Measurements from ENCODE around the gene DCLK1.

DCLK1 gene

DNA sequence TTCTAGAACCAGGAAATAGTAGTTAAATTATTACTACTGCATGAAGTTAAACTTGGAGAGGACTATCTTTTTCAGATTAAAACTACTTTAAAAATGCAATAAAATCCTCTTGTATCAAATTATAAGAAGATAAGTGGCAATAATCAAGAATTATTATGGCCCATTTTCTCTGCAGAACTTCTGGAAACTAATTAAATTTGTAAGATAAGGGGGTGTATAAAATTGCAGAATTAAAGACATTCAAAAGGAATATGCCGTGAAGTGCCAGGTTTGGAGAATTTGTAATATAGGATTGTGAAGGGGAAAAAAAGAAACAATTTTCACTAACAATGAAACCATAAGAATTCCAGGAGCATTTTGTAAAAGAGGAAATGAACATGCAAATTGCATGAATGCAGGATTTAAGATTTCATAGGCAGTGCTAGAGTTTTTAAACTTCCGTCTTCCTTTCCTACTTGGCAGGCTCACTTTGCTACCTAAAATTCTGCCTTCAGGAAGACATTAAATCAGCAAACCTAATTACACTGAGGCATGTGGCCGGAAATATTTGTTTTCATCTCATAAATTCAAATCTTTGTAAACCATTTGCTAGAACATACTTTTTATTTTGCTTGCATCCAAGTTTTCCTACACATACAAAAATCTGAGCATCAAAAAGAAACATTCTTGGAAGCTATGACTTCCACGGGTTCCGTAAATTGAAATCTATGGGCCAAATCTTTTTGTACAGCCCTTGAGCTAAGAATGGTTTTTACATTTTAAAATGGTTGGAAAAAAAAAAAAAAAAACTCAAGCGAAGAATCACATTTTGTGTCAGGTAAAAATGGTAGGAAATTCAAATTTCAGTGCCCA lies 166.9 kb downstream of the DCLK1 start:
- Histone ChIP-seq H3K9me3 (ENCODE audit: insufficient read depth, low read depth, low read length) (no peaks in the 10 kb centered on the region), H3K4me2 (ENCODE audit: low read depth, low read length, poor library complexity, severe bottlenecking) (no peak overlapping the region), H2AFZ (ENCODE audit: low read length) (no peak overlapping the region), H3K9ac (ENCODE audit: low read depth, low read length, poor library complexity, severe bottlenecking) (no peak overlapping the region), H3K27me3 (ENCODE audit: insufficient read depth, low read length, poor library complexity, severe bottlenecking) (no peaks in the 10 kb centered on the region), H3K4me3 (ENCODE audit: low read length, poor library complexity, severe bottlenecking) (no peak overlapping the region), H3K79me2 (ENCODE audit: insufficient read depth, low read length) (no peaks in the 10 kb centered on the region), H3K36me3 (ENCODE audit: insufficient read depth, low read length) (no peaks in the 10 kb centered on the region), H4K20me1 (ENCODE audit: insufficient read depth, low read length, poor library complexity, severe bottlenecking) (no peaks in the 10 kb centered on the region), H3K9me2 (replicated peaks; ENCODE audit: low read depth, low read length) (no peaks in the 10 kb centered on the region), H3K4me1 (ENCODE audit: insufficient read depth, low read length, poor library complexity, severe bottlenecking) (no peaks in the 10 kb centered on the region), H3F3A (ENCODE audit: low read depth) (no peaks in the 10 kb centered on the region)
- no peak for TF ChIP-seq EZH2phosphoT487 (IDR thresholded peaks at IDR 0.05; ENCODE audit: borderline replicate concordance)
- TF ChIP-seq, protein P1, sequence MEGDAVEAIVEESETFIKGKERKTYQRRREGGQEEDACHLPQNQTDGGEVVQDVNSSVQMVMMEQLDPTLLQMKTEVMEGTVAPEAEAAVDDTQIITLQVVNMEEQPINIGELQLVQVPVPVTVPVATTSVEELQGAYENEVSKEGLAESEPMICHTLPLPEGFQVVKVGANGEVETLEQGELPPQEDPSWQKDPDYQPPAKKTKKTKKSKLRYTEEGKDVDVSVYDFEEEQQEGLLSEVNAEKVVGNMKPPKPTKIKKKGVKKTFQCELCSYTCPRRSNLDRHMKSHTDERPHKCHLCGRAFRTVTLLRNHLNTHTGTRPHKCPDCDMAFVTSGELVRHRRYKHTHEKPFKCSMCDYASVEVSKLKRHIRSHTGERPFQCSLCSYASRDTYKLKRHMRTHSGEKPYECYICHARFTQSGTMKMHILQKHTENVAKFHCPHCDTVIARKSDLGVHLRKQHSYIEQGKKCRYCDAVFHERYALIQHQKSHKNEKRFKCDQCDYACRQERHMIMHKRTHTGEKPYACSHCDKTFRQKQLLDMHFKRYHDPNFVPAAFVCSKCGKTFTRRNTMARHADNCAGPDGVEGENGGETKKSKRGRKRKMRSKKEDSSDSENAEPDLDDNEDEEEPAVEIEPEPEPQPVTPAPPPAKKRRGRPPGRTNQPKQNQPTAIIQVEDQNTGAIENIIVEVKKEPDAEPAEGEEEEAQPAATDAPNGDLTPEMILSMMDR (conservative IDR thresholded peaks at IDR 0.05; ENCODE audit: low read length), result no peak

DNA sequence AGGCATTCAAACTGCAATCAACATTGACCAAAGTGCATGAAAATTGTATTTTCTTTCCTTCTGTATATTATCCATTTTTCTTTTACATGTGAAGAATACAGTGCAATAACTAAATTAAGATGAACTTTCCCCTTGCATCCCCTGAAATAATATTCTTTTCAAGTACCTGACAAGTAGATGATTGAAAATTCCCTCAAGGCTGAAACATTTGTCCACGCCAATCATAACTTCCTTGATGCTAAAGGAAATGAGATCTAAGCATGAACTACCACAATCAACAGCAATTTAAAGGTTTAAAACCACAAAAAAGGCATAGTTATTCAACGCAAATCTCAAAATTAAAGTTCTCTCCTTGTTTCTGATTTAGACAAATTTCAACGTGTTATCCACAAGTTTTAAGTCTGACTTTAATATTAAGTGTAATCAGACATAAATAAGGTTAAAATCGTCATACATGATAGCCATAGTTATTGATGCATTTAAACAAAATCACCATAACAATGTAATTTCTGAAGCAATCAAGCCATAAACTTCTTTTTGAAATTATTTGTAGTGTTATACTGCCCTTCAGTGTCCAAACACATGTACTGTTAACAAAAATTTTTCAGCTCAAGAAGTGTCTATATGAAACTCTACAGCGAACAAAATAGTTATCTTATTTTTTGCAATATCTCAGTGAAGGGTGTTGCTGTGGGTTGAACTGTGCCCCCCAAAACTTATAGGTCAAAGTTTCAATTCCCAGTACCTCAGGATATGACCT lies 169.5 kb downstream of the DCLK1 start:
- H2AFZ ChIP-seq (ENCODE audit: low read length), result no peak overlapping the region
- H4K20me1 ChIP-seq (ENCODE audit: insufficient read depth, low read length, poor library complexity, severe bottlenecking), result no peaks in the 10 kb centered on the region
- TF ChIP-seq, protein P1 (conservative IDR thresholded peaks at IDR 0.05; ENCODE audit: low read length), result 0 out of 2 replicates have a peak, but pooled peaks have one; percentile 22
- TF ChIP-seq EZH2phosphoT487 (IDR thresholded peaks at IDR 0.05; ENCODE audit: borderline replicate concordance), result no peak

DNA sequence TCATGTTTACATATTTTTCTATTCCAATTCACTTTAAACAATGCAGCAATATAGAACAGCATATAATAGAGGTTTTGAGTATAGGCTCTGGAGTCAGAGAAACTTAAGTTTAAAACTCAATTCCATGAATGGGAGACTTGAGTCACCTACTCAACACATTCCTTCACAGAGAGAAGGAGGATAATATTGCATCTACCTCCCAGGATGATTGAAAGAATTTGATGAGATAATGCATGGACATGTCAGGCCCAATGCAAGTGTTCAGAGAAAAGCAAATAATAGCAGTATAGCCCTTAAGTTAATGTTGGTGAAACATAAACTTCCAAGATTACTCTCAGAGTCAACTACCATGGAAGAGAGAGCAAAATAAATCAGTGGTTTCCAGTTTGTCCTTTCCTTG lies 170.2 kb downstream of the DCLK1 start:
- Histone ChIP-seq H3K9ac (ENCODE audit: low read depth, low read length, poor library complexity, severe bottlenecking) (no peak overlapping the region), H3K9me3 (ENCODE audit: insufficient read depth, low read depth, low read length) (no peaks in the 10 kb centered on the region), H3K79me2 (ENCODE audit: insufficient read depth, low read length) (no peaks in the 10 kb centered on the region), H4K20me1 (ENCODE audit: insufficient read depth, low read length, poor library complexity, severe bottlenecking) (no peaks in the 10 kb centered on the region), H3K4me2 (ENCODE audit: low read depth, low read length, poor library complexity, severe bottlenecking) (no peak overlapping the region), H3K4me1 (ENCODE audit: insufficient read depth, low read length, poor library complexity, severe bottlenecking) (no peaks in the 10 kb centered on the region), H3K27me3 (ENCODE audit: insufficient read depth, low read length, poor library complexity, severe bottlenecking) (no peaks in the 10 kb centered on the region), H3F3A (ENCODE audit: low read depth) (no peaks in the 10 kb centered on the region), H3K9me2 (replicated peaks; ENCODE audit: low read depth, low read length) (no peaks in the 10 kb centered on the region), H3K36me3 (ENCODE audit: insufficient read depth, low read length) (no peaks in the 10 kb centered on the region), H3K4me3 (ENCODE audit: low read length, poor library complexity, severe bottlenecking) (no peak overlapping the region), H2AFZ (ENCODE audit: low read length) (no peak overlapping the region)
- TF ChIP-seq, protein P1 (conservative IDR thresholded peaks at IDR 0.05; ENCODE audit: low read length), result no peak
- TF ChIP-seq EZH2phosphoT487 (IDR thresholded peaks at IDR 0.05; ENCODE audit: borderline replicate concordance), result no peak

More for the DNA sequence above, 169.5 kb downstream of the DCLK1 start:
- no peaks in the 10 kb centered on the region for H3K9me3 ChIP-seq (ENCODE audit: insufficient read depth, low read depth, low read length)
- H3K79me2 ChIP-seq (ENCODE audit: insufficient read depth, low read length), result no peaks in the 10 kb centered on the region
- no peak overlapping the region for H3K9ac ChIP-seq (ENCODE audit: low read depth, low read length, poor library complexity, severe bottlenecking)
- H3K4me2 ChIP-seq (ENCODE audit: low read depth, low read length, poor library complexity, severe bottlenecking), result no peak overlapping the region
- no peaks in the 10 kb centered on the region for H3K9me2 ChIP-seq (replicated peaks; ENCODE audit: low read depth, low read length)
- no peaks in the 10 kb centered on the region for H3F3A ChIP-seq (ENCODE audit: low read depth)
- no peaks in the 10 kb centered on the region for H3K36me3 ChIP-seq (ENCODE audit: insufficient read depth, low read length)
- H3K4me3 ChIP-seq (ENCODE audit: low read length, poor library complexity, severe bottlenecking), result no peak overlapping the region
- no peaks in the 10 kb centered on the region for H3K27me3 ChIP-seq (ENCODE audit: insufficient read depth, low read length, poor library complexity, severe bottlenecking)
- no peaks in the 10 kb centered on the region for H3K4me1 ChIP-seq (ENCODE audit: insufficient read depth, low read length, poor library complexity, severe bottlenecking)

Measured in Loucy (cell line).